Liver (tissue), 9 donors: Measurements from ENCODE around the gene GBX2. TPM values are rescaled to one million over a fixed set of nuclear protein-coding genes. Genes with fewer than 3 reads are reported as not detected.

Experiments
- DNase-seq: peaks from one replicate; pipeline ENCODE4 v3.0.0-alpha.2; 2017; ENCODE audit warnings: low spot score
- H3K27ac ChIP-seq, 2 donors: one replicate each; pipeline ENCODE4 v1.7.0; 2013; ENCODE audit warnings: inconsistent platforms in 2 of 2, low read length in 2 of 2, control low read depth in 1 of 2, low read depth in 1 of 2, mild to moderate bottlenecking in 1 of 2
- H3K27me3 ChIP-seq, 4 donors: one replicate each; pipeline versions ENCODE4 v1.6.1 to v1.7.0; 2013; ENCODE audit warnings: low read length in 3 of 4, inconsistent platforms in 1 of 4, mild to moderate bottlenecking in 1 of 4, moderate library complexity in 1 of 4; ENCODE audit not compliant: control insufficient read depth in 4 of 4, insufficient read depth in 4 of 4
- H3K36me3 ChIP-seq, 4 donors: one replicate each; pipeline versions ENCODE4 v1.6.1 to v1.7.0; 2013; ENCODE audit warnings: low read length in 3 of 4, mild to moderate bottlenecking in 3 of 4, low read depth in 1 of 4, moderate library complexity in 1 of 4; ENCODE audit not compliant: control insufficient read depth in 4 of 4, insufficient read depth in 3 of 4
- H3K4me1 ChIP-seq, 4 donors: one replicate each; pipeline versions ENCODE4 v1.6.1 to v1.7.0; 2013; ENCODE audit warnings: low read length in 3 of 4, mild to moderate bottlenecking in 3 of 4, moderate library complexity in 1 of 4; ENCODE audit not compliant: control insufficient read depth in 4 of 4, insufficient read depth in 4 of 4
- H3K4me3 ChIP-seq, 3 donors: one replicate each; pipeline versions ENCODE4 v1.6.1 to v1.7.0; 2013; ENCODE audit warnings: low read length in 3 of 3, control low read depth in 1 of 3, low read depth in 1 of 3, mild to moderate bottlenecking in 1 of 3
- H3K9ac ChIP-seq, 2 donors: one replicate each; pipeline ENCODE4 v1.7.0; 2013; ENCODE audit warnings: low read length in 2 of 2, mild to moderate bottlenecking in 2 of 2, moderate library complexity in 2 of 2, control low read depth in 1 of 2, low read depth in 1 of 2
- H3K9me3 ChIP-seq, 4 donors: one replicate each; pipeline versions ENCODE4 v1.6.1 to v1.7.0; 2013; ENCODE audit warnings: low read length in 3 of 4; ENCODE audit not compliant: control insufficient read depth in 4 of 4
- CTCF ChIP-seq: fragments of 150-350 bp; IDR thresholded peaks from 2 replicates; pipeline ENCODE4 v1.5.1; 2017; ENCODE audit warnings: improper control_type of control experiment, low read depth, low read length; ENCODE audit not compliant: missing input control
- EGR1 ChIP-seq, 2 donors: IDR thresholded peaks; 2 replicates each; pipeline ENCODE4 v1.6.1; 2016 to 2018; ENCODE audit warnings: antibody characterized with exemption in 2 of 2, low read depth in 2 of 2
- GABPA ChIP-seq, 2 donors: IDR thresholded peaks in 1 of 2; conservative IDR thresholded peaks in 1 of 2; 2 replicates each; pipeline ENCODE4 v1.6.1; 2016; ENCODE audit warnings: antibody characterized with exemption in 2 of 2, mild to moderate bottlenecking in 1 of 2, moderate library complexity in 1 of 2
- HNF4A ChIP-seq, 2 donors: conservative IDR thresholded peaks; 2 replicates each; pipeline ENCODE4 v1.6.1; 2016; ENCODE audit warnings: antibody characterized with exemption in 2 of 2, mild to moderate bottlenecking in 2 of 2
- NR2F2 ChIP-seq: IDR thresholded peaks from 2 replicates; pipeline ENCODE4 v1.6.1; 2016; ENCODE audit warnings: antibody characterized with exemption
- RAD21 ChIP-seq, 2 donors: IDR thresholded peaks; 2 replicates each; pipeline ENCODE4 v1.6.1; 2016; ENCODE audit warnings: antibody characterized with exemption in 2 of 2, mild to moderate bottlenecking in 2 of 2
- REST ChIP-seq: IDR thresholded peaks from 2 replicates; pipeline ENCODE4 v1.6.1; 2016; ENCODE audit warnings: antibody characterized with exemption, mild to moderate bottlenecking
- RXRA ChIP-seq, 2 donors: IDR thresholded peaks; 2 replicates each; pipeline ENCODE4 v1.6.1; 2017 to 2018; ENCODE audit warnings: antibody characterized with exemption in 2 of 2, mild to moderate bottlenecking in 1 of 2
- YY1 ChIP-seq: IDR thresholded peaks from 2 replicates; pipeline ENCODE4 v1.6.1; 2016; ENCODE audit warnings: antibody characterized with exemption, mild to moderate bottlenecking
- WGBS: extraction: QIAGEN DNeasy Blood & Tissue Kit; methylation state at CpG from one replicate; pipeline ENCODE4 v1.1.7; 2013; 5-methylcytosine and 5-hydroxymethylcytosine counted together
- polyA plus RNA-seq, 2 donors: library from polyadenylated mRNA; stranded (reverse) in 1 of 2; unstranded in 1 of 2; fragments of 200-250 nt in 1 of 2; fragments of >200 nt in 1 of 2; fragmentation: Nextera tagmentation in 1 of 2; extraction: Ambion mirVana in 1 of 2; gene quantifications; one replicate each; pipeline versions ENCODE4 v1.2.1 to v1.2.3, GENCODE V29; 2013 to 2015
- total RNA-seq, 2 donors: library from RNA; depleted of rRNA; stranded (reverse); fragments of >200 nt; gene quantifications; one replicate each; pipeline ENCODE4 v1.2.3, GENCODE V29; 2014
- donor health status: healthy.
- donor health status: healthy.
- donor health status: healthy.
- donor health status: healthy.
- donor health status: healthy.

Gene GBX2
- total and polyA plus RNA-seq, 4 donors, result not detected

- Histone ChIP-seq H3K27me3 (peaks cover 0 to 39% (median 30%) of the 10 kb centered on the region in 4 donors), H3K9ac (no peak overlapping the region), H3K9me3 (no peaks in the 10 kb centered on the region), H3K4me1 (peaks cover 9 to 16% (median 13%) of the 10 kb centered on the region in 4 donors), H3K4me3 (no peak overlapping the region), H3K36me3 (no peaks in the 10 kb centered on the region), H3K27ac (no peak overlapping the region)
- no peak for TF ChIP-seq EGR1 (IDR thresholded peaks at IDR 0.05; ENCODE audit: low read depth in 2 of 2)
- no peak for TF ChIP-seq RXRA (IDR thresholded peaks at IDR 0.05)
- no peak for TF ChIP-seq REST
- peak in 1 of 2 donors; percentile 38 for TF ChIP-seq RAD21 (IDR thresholded peaks at IDR 0.05)
- no peak for TF ChIP-seq NR2F2
- TF ChIP-seq HNF4A (conservative IDR thresholded peaks at IDR 0.05), result peak in 1 of 2 donors; percentile 6
- TF ChIP-seq CTCF, result peak; percentile 41
- WGBS, result 8% methylated on average over 7 of the region's 7 CpGs
- DNase-seq, result no peak
Measured at GRCh38 chr2:236176417-236176816, 8.2 kb upstream of the GBX2 start.

- TF ChIP-seq REST (no peak), YY1 (no peak), GABPA (IDR thresholded peaks at IDR 0.05 in 1 of 2, conservative IDR thresholded peaks at IDR 0.05 in 1 of 2) (no peak)
- 47% methylated on average over 6 of the region's 6 CpGs for WGBS
- no peak overlapping the region for H3K27ac ChIP-seq
Measured at GRCh38 chr2:236175548-236176150, 7.5 kb upstream of the GBX2 start.

More at GRCh38 chr2:236175548-236176150, 7.5 kb upstream of the GBX2 start:
- Histone ChIP-seq H3K4me1 (peaks cover 9 to 17% (median 13%) of the 10 kb centered on the region in 4 donors), H3K9ac (no peak overlapping the region), H3K27me3 (peaks cover 0 to 41% (median 34%) of the 10 kb centered on the region in 4 donors), H3K4me3 (no peak overlapping the region), H3K36me3 (no peaks in the 10 kb centered on the region), H3K9me3 (no peaks in the 10 kb centered on the region)
- no peak for DNase-seq
